AG08396 (cell line): ENCODE measurements around the gene STX10.

Source experiments
- DNase-seq: peaks from one replicate; pipeline ENCODE4 v3.0.0; 2012; ENCODE audit warnings: low spot score, mixed read lengths

The STX10 gene

GRCh38 chr19:13100031-13100588 lies 50.1 kb downstream of the STX10 start:
- no peak for DNase-seq

- DNase-seq = no peak
These were observed 50.8 kb downstream of the STX10 start for GRCh38 chr19:13099073-13099999.

- peak; percentile 68 for DNase-seq
These were observed 51.7 kb downstream of the STX10 start for GRCh38 chr19:13098277-13099072.

- DNase-seq = no peak
These were observed 52.5 kb downstream of the STX10 start for GRCh38 chr19:13097463-13098258.

- DNase-seq = no peak
These were observed 53.1 kb downstream of the STX10 start for GRCh38 chr19:13097033-13097462.

GRCh38 chr19:13095934-13096927 lies 53.9 kb downstream of the STX10 start:
- no peak for DNase-seq

- DNase-seq = no peak
These were observed 54.8 kb downstream of the STX10 start for GRCh38 chr19:13095393-13095784.

- DNase-seq = no peak
These were observed 55.3 kb downstream of the STX10 start for GRCh38 chr19:13094771-13095392.

GRCh38 chr19:13094106-13094504 lies 56.1 kb downstream of the STX10 start:
- no peak for DNase-seq
